NB4 (cell line): ENCODE results near the gene CGNL1.

Experiments
- MYC ChIP-seq: IDR thresholded peaks from 2 replicates; pipeline ENCODE4 v1.6.1; 2011; ENCODE audit warnings: low read depth, low read length
- POLR2A ChIP-seq: IDR thresholded peaks from 2 replicates; pipeline ENCODE4 v1.6.1; 2011; ENCODE audit warnings: mild to moderate bottlenecking; ENCODE audit not compliant: insufficient read length; ENCODE audit errors: extremely low read depth
- TF ChIP-seq, protein P1 (sequence below): IDR thresholded peaks from one replicate; pipeline ENCODE4 v1.5.1; 2012; ENCODE audit warnings: low read depth, low read length
- TF ChIP-seq, protein P2 (sequence below): IDR thresholded peaks from 2 replicates; pipeline ENCODE4 v1.6.1; 2011; ENCODE audit warnings: low read depth, low read length

DNA sequence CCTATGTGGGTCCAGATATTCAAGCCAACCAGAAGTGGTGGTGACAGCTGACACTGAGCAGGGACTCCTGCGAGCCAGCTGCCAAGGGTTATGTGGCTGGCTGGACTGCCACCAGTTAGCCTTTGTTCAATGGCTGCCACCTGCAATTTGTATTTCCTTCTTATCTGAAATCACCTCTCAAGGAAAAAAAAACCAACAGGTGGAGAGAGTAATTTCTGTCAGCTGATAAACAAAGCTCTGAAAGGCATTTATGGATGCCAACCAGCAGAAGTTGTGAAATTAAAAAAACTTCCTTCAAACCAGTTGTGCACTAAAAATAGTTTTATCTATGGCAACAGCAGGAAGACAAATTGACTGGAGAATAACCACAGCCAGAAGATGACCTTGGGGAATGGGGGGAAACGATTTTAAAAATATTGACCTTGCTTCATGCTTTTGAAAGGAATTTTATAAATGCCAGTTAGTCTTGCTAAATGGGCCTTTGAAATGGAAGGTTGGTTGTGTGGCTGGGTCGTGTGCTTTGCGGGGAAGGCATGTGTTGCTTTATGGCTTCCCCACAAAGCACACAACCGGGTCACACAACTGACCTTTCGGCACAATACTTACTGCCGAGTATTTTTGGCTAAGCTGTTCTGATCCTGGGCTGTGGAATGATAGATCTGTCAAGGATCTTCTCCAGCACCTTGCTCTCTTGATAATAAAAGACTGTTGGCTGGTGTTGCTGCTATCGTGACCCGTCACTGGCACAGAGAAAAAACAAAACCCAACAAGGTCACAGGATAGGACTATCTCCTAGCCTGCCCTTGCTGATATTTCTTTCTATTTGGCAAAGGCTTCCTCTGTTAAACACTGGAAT lies 218.9 kb downstream of the CGNL1 start:
- no peak for TF ChIP-seq POLR2A
- TF ChIP-seq, protein P1, sequence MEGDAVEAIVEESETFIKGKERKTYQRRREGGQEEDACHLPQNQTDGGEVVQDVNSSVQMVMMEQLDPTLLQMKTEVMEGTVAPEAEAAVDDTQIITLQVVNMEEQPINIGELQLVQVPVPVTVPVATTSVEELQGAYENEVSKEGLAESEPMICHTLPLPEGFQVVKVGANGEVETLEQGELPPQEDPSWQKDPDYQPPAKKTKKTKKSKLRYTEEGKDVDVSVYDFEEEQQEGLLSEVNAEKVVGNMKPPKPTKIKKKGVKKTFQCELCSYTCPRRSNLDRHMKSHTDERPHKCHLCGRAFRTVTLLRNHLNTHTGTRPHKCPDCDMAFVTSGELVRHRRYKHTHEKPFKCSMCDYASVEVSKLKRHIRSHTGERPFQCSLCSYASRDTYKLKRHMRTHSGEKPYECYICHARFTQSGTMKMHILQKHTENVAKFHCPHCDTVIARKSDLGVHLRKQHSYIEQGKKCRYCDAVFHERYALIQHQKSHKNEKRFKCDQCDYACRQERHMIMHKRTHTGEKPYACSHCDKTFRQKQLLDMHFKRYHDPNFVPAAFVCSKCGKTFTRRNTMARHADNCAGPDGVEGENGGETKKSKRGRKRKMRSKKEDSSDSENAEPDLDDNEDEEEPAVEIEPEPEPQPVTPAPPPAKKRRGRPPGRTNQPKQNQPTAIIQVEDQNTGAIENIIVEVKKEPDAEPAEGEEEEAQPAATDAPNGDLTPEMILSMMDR, result no peak
- TF ChIP-seq, protein P2, sequence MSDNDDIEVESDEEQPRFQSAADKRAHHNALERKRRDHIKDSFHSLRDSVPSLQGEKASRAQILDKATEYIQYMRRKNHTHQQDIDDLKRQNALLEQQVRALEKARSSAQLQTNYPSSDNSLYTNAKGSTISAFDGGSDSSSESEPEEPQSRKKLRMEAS, result no peak
- no peak for TF ChIP-seq MYC
